Gastroesophageal sphincter (tissue), 3 donors: Measurements from ENCODE around the gene ADCY10.

Experiments used
- CTCF ChIP-seq, 4 experiments: fragments of 200-600 bp in 2 of 4; fragments of 450-650 bp in 2 of 4; sonication (generic) in 1 of 4; IDR thresholded peaks; one replicate each; pipeline ENCODE4 v1.5.1; 2017 to 2019; ENCODE audit warnings: antibody characterized with exemption in 4 of 4, mild to moderate bottlenecking in 2 of 4, moderate library complexity in 2 of 4
- POLR2A ChIP-seq, 2 donors: fragments of 450-650 bp; IDR thresholded peaks; one replicate each; pipeline ENCODE4 v1.6.1; 2017; ENCODE audit warnings: antibody characterized with exemption in 2 of 2, mild to moderate bottlenecking in 2 of 2, moderate library complexity in 1 of 2

GRCh38 chr1:167937709-167938010 is 23.7 kb upstream of the ADCY10 start:
- TF ChIP-seq POLR2A (IDR thresholded peaks at IDR 0.05) (no peak), CTCF (IDR thresholded peaks at IDR 0.05) (no peak)
